Esophagus squamous epithelium (tissue), 5 donors: ENCODE measurements around the gene ATG2B. TPM values are rescaled to one million over a fixed set of nuclear protein-coding genes. Genes with fewer than 3 reads are reported as not detected.

Experiments used
- DNase-seq: peaks from one replicate; lab custom pipeline; 2025; lab: John Stamatoyannopoulos, UW
- H3K27ac ChIP-seq, 4 donors: fragments of 200-600 bp; sonication (generic); one replicate each; pipeline ENCODE4 v1.5.1; 2016 to 2019; ENCODE audit warnings: mild to moderate bottlenecking in 1 of 4
- H3K27me3 ChIP-seq, 4 donors: fragments of 200-600 bp; sonication (generic); 1 replicate in 3 of 4; 2 replicates in 1 of 4; pipeline versions ENCODE4 v1.5.1 to v1.6.0; 2017 to 2021; ENCODE audit warnings: antibody characterized with exemption in 1 of 4
- H3K36me3 ChIP-seq, 3 donors: fragments of 200-600 bp; sonication (generic); one replicate each; pipeline ENCODE4 v1.5.1; 2016 to 2019
- H3K4me1 ChIP-seq, 3 donors: fragments of 200-600 bp; sonication (generic); one replicate each; pipeline ENCODE4 v1.5.1; 2017 to 2019
- H3K4me3 ChIP-seq, 4 donors: fragments of 200-600 bp; sonication (generic); 1 replicate in 3 of 4; 2 replicates in 1 of 4; pipeline ENCODE4 v1.5.1; 2016 to 2019; ENCODE audit warnings: mild to moderate bottlenecking in 2 of 4, moderate library complexity in 1 of 4
- H3K9me3 ChIP-seq, 3 donors: fragments of 200-600 bp; sonication (generic); one replicate each; pipeline ENCODE4 v1.5.1; 2016 to 2019
- CTCF ChIP-seq, 6 experiments: fragments of 450-650 bp in 4 of 6; fragments of 200-600 bp in 2 of 6; sonication (generic) in 2 of 6; IDR thresholded peaks; one replicate each; pipeline ENCODE4 v1.5.1; 2016 to 2019; ENCODE audit warnings: antibody characterized with exemption in 6 of 6, mild to moderate bottlenecking in 4 of 6, moderate library complexity in 4 of 6
- POLR2A ChIP-seq, 4 donors: fragments of 450-650 bp; IDR thresholded peaks; one replicate each; pipeline ENCODE4 v1.6.1; 2017; ENCODE audit warnings: antibody characterized with exemption in 4 of 4, mild to moderate bottlenecking in 4 of 4, moderate library complexity in 3 of 4
- WGBS, 2 donors: methylation state at CpG; one replicate each; pipeline ENCODE4 v1.1.5; 2018; 5-methylcytosine and 5-hydroxymethylcytosine counted together
- intact Hi-C: fragments of 100-400 bp; cut with DNase I; formaldehyde crosslinking; loops from one replicate; pipeline ENCODE4 v1.15.0; 2022
- total RNA-seq, 4 donors: library from RNA; depleted of rRNA; stranded (reverse); fragments of >200 nt; gene quantifications; one replicate each; pipeline ENCODE4 v1.1.0, GENCODE V29; 2016
- donor health status: DM: yes; HTN: yes; CAD: no.

Gene ATG2B
- total RNA-seq, 4 donors from 2014 or later = 10.6 to 24.6 (median 14.0) TPM

GRCh38 chr14:96316087-96316486 is 47.1 kb downstream of the ATG2B start:
- 90 to 94% methylated on average over 3 of the region's 3 CpGs for WGBS, 2 donors
- Histone ChIP-seq H3K27ac (no peak overlapping the region), H3K9me3 (no peaks in the 10 kb centered on the region), H3K27me3 (no peaks in the 10 kb centered on the region), H3K4me3 (no peak overlapping the region), H3K4me1 (no peaks in the 10 kb centered on the region), H3K36me3 (peaks cover 6 to 93% (median 14%) of the 10 kb centered on the region in 3 donors)
- intact Hi-C loops = no loop called here
- no peak for DNase-seq
- TF ChIP-seq CTCF (IDR thresholded peaks at IDR 0.05) (no peak), POLR2A (IDR thresholded peaks at IDR 0.05) (no peak)

GRCh38 chr14:96310906-96311305 is 52.2 kb downstream of the ATG2B start:
- no peak overlapping the region for H3K27ac ChIP-seq
- 83% methylated on average over 6 of the region's 6 CpGs for WGBS, 2 donors

DNA sequence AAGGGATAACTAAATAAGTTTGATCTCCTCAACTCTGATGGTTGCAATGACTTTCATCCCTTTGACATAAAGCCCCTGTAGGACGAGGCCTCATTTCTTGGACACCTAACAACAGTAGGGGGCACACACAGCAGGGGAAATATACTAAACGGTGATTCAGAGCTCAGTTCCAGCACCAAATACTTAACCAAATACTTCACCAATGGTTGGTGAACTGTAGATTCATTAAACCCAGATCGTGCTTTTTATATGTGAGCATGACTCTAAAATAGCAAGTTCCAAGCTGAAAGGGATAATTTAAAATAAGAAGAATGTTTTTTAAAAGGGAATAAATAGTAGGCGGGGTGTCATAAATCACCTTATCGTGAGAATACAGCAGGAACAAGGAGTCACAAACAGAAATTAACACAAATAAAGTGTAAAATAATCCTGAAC is 53.2 kb downstream of the ATG2B start:
- Histone ChIP-seq H3K27ac (no peak overlapping the region), H3K9me3 (no peaks in the 10 kb centered on the region), H3K4me1 (no peaks in the 10 kb centered on the region), H3K27me3 (no peaks in the 10 kb centered on the region), H3K36me3 (peaks cover 6 to 97% (median 7%) of the 10 kb centered on the region in 3 donors), H3K4me3 (no peak overlapping the region)
- intact Hi-C loops = no loop called here
- DNase-seq = no peak
- 80 to 84% methylated on average over 5 of the region's 5 CpGs for WGBS, 2 donors
- TF ChIP-seq CTCF (IDR thresholded peaks at IDR 0.05) = no peak
- no peak for TF ChIP-seq POLR2A (IDR thresholded peaks at IDR 0.05)

More at GRCh38 chr14:96310906-96311305, 52.2 kb downstream of the ATG2B start:
- DNase-seq = no peak
- H3K4me1 ChIP-seq = no peaks in the 10 kb centered on the region
- intact Hi-C loops = no loop called here
- H3K4me3 ChIP-seq = no peak overlapping the region
- no peaks in the 10 kb centered on the region for H3K27me3 ChIP-seq
- H3K9me3 ChIP-seq = no peaks in the 10 kb centered on the region
- TF ChIP-seq CTCF (IDR thresholded peaks at IDR 0.05) (no peak), POLR2A (IDR thresholded peaks at IDR 0.05) (no peak)
- peaks cover 6 to 97% (median 7%) of the 10 kb centered on the region in 3 donors for H3K36me3 ChIP-seq

- WGBS, 2 donors = 93 to 95% methylated on average over 8 of the region's 8 CpGs
- no peak overlapping the region for H3K27ac ChIP-seq
- TF ChIP-seq POLR2A (IDR thresholded peaks at IDR 0.05) (no peak), CTCF (IDR thresholded peaks at IDR 0.05) (no peak)
- H3K4me3 ChIP-seq = no peak overlapping the region
- intact Hi-C loops = no loop called here
- no peaks in the 10 kb centered on the region for H3K27me3 ChIP-seq
- no peaks in the 10 kb centered on the region for H3K4me1 ChIP-seq
- no peak for DNase-seq
- peaks cover 6 to 97% (median 7%) of the 10 kb centered on the region in 3 donors for H3K36me3 ChIP-seq
- H3K9me3 ChIP-seq = no peaks in the 10 kb centered on the region
Measured at GRCh38 chr14:96309133-96309895, 53.8 kb downstream of the ATG2B start.

- no peaks in the 10 kb centered on the region for H3K27me3 ChIP-seq
- intact Hi-C loops = no loop called here
- H3K36me3 ChIP-seq = peaks cover 6 to 97% (median 11%) of the 10 kb centered on the region in 3 donors
- H3K9me3 ChIP-seq = no peaks in the 10 kb centered on the region
- WGBS, 2 donors = 85 to 89% methylated on average over 4 of the region's 4 CpGs
- H3K27ac ChIP-seq = no peak overlapping the region
- H3K4me1 ChIP-seq = no peaks in the 10 kb centered on the region
- H3K4me3 ChIP-seq = no peak overlapping the region
- no peak for DNase-seq
- TF ChIP-seq CTCF (IDR thresholded peaks at IDR 0.05) = no peak
- TF ChIP-seq POLR2A (IDR thresholded peaks at IDR 0.05) = no peak
Measured at GRCh38 chr14:96307434-96307833, 55.7 kb downstream of the ATG2B start.
